B cell (primary cell): ENCODE data around the gene ITPR2. TPM values are rescaled to one million over a fixed set of nuclear protein-coding genes. Genes with fewer than 3 reads are reported as not detected.

ENCODE experiments used
- ATAC-seq: fragments of 200-7000 bp; cut with Tn5 transposase; one replicate; pipeline ENCODE4 v1.10.0; 2021; ENCODE audit warnings: low read depth, mild to moderate bottlenecking, moderate number of reproducible peaks, moderate library complexity
- CTCF ChIA-PET: fragments of 350-600 bp; sonication (Branson Sonifier 250); formaldehyde crosslinking; loops from one replicate; lab custom pipeline; 2021; ENCODE audit warnings: antibody characterized with exemption, inconsistent platforms; lab: Charles Lee
- POLR2A ChIA-PET: fragments of 350-600 bp; sonication (Branson Sonifier 250); formaldehyde crosslinking; loops from one replicate; lab custom pipeline; 2021; ENCODE audit warnings: antibody characterized with exemption; lab: Charles Lee
- DNase-seq: peaks from one replicate; pipeline ENCODE4 v3.0.0; 2013
- H2AFZ ChIP-seq: 2 replicates; pipeline ENCODE4 v1.6.1; 2012; ENCODE audit warnings: mild to moderate bottlenecking, low read depth, low read length; ENCODE audit not compliant: insufficient read depth, poor library complexity, severe bottlenecking
- H3K27ac ChIP-seq, 2 donors: 1 replicate in 1 of 2; 2 replicates in 1 of 2; pipeline ENCODE4 v1.5.1; 2012 to 2013; ENCODE audit warnings: low read length in 2 of 2, mild to moderate bottlenecking in 2 of 2, moderate library complexity in 1 of 2
- H3K27me3 ChIP-seq, 4 experiments: fragments of 200-600 bp in 1 of 4; sonication (generic) in 1 of 4; replicated peaks in 1 of 4; 1 replicate in 2 of 4; 2 replicates in 2 of 4; pipeline versions ENCODE4 v1.6.1 to v1.7.0; 2013 to 2016; ENCODE audit warnings: low read length in 3 of 4, mild to moderate bottlenecking in 2 of 4, mixed read lengths in 1 of 4, moderate library complexity in 1 of 4; ENCODE audit not compliant: insufficient read depth in 4 of 4, control insufficient read depth in 3 of 4; ENCODE audit errors: control extremely low read depth in 1 of 4
- H3K36me3 ChIP-seq, 2 experiments: replicated peaks in 1 of 2; 1 replicate in 1 of 2; 2 replicates in 1 of 2; pipeline versions ENCODE4 v1.6.1 to v1.7.1; 2013; ENCODE audit warnings: low read length in 1 of 2; ENCODE audit not compliant: insufficient read depth in 2 of 2, control insufficient read depth in 1 of 2; ENCODE audit errors: control extremely low read depth in 1 of 2, extremely low read depth in 1 of 2
- H3K4me1 ChIP-seq, 2 donors: fragments of 200-600 bp in 1 of 2; sonication (generic) in 1 of 2; 1 replicate in 1 of 2; 2 replicates in 1 of 2; pipeline versions ENCODE4 v1.5.1 to v1.6.1; 2013 to 2017; ENCODE audit warnings: low read length in 2 of 2; ENCODE audit not compliant: control insufficient read depth in 2 of 2, insufficient read depth in 2 of 2
- H3K4me2 ChIP-seq: replicated peaks from 2 replicates; pipeline ENCODE3; 2012; ENCODE audit warnings: mild to moderate bottlenecking, low read depth, low read length; ENCODE audit not compliant: poor library complexity, severe bottlenecking
- H3K4me3 ChIP-seq, 5 experiments: fragments of 200-600 bp in 1 of 5; sonication (generic) in 1 of 5; 1 replicate in 3 of 5; 2 replicates in 2 of 5; pipeline versions ENCODE4 v1.5.1 to v1.7.0; 2011 to 2016; ENCODE audit warnings: low read length in 4 of 5, mild to moderate bottlenecking in 4 of 5, low read depth in 2 of 5, control low read depth in 1 of 5, moderate library complexity in 1 of 5; ENCODE audit not compliant: insufficient read depth in 1 of 5; ENCODE audit errors: control extremely low read depth in 1 of 5, extremely low read depth in 1 of 5
- H3K79me2 ChIP-seq: fragments of 200-600 bp; sonication (generic); one replicate; pipeline ENCODE4 v1.6.0; 2016; ENCODE audit warnings: low read length; ENCODE audit not compliant: control insufficient read depth, insufficient read depth
- H3K9ac ChIP-seq: fragments of 200-600 bp; sonication (generic); 2 replicates; pipeline ENCODE4 v1.6.1; 2017; ENCODE audit warnings: mild to moderate bottlenecking, low read length, moderate library complexity
- H3K9me3 ChIP-seq, 3 donors: one replicate each; pipeline versions ENCODE4 v1.6.1 to v1.7.1; 2013; ENCODE audit warnings: low read length in 2 of 3; ENCODE audit not compliant: control insufficient read depth in 2 of 3, insufficient read depth in 1 of 3; ENCODE audit errors: control extremely low read depth in 1 of 3
- H4K20me1 ChIP-seq: 2 replicates; pipeline ENCODE4 v1.6.0; 2012; ENCODE audit warnings: mild to moderate bottlenecking, low read length; ENCODE audit not compliant: insufficient read depth, control insufficient read depth, poor library complexity, severe bottlenecking
- H3K27ac Mint-ChIP-seq: one replicate; pipeline ENCODE4 v1.8.0; 2021; ENCODE audit warnings: mixed read lengths
- H3K27me3 Mint-ChIP-seq: one replicate; pipeline ENCODE4 v1.8.0; 2021; ENCODE audit warnings: mixed read lengths
- H3K4me1 Mint-ChIP-seq: one replicate; pipeline ENCODE4 v1.8.0; 2021; ENCODE audit warnings: mixed read lengths
- H3K4me3 Mint-ChIP-seq: one replicate; pipeline ENCODE4 v1.8.0; 2021; ENCODE audit warnings: mixed read lengths
- H3K9me3 Mint-ChIP-seq: one replicate; pipeline ENCODE4 v1.8.0; 2022; ENCODE audit warnings: mixed read lengths; ENCODE audit not compliant: insufficient read depth
- EZH2 ChIP-seq: IDR thresholded peaks from 2 replicates; pipeline ENCODE4 v1.6.1; 2012; ENCODE audit warnings: borderline replicate concordance, low read depth, mild to moderate bottlenecking, moderate library complexity, low read length; ENCODE audit not compliant: insufficient read depth, poor library complexity, severe bottlenecking
- WGBS: methylation state at CpG from one replicate; pipeline ENCODE4 v1.1.5; 2013; ENCODE audit warnings: missing lambda C conversion rate; ENCODE audit not compliant: insufficient coverage; 5-methylcytosine and 5-hydroxymethylcytosine counted together
- intact Hi-C: fragments of 100-400 bp; cut with micrococcal nuclease; formaldehyde crosslinking; loops from one replicate; pipeline ENCODE4 v1.10.0; 2022
- polyA plus RNA-seq: library from polyadenylated mRNA; depleted of rRNA; stranded (reverse); fragments of >200 nt; gene quantifications from 2 replicates; pipeline ENCODE4 v1.2.3, GENCODE V29; 2012
- total RNA-seq, 2 donors: library from RNA; stranded (reverse); fragments of 120-200 nt in 1 of 2; gene quantifications; 1 replicate in 1 of 2; 2 replicates in 1 of 2; pipeline versions ENCODE4 v1.2.3 to v1.2.4, GENCODE V29; 2013 to 2022
- TF ChIP-seq, protein P1 (sequence below): fragments of 200-600 bp; IDR thresholded peaks from one replicate; pipeline ENCODE4 v1.8.0; 2022; ENCODE audit warnings: antibody characterized with exemption, mild to moderate bottlenecking

Gene ITPR2
- total and polyA plus RNA-seq, 2 donors (not counting 1 experiment from before 2014, with no cell fraction given): 4.3 to 113 TPM

DNA sequence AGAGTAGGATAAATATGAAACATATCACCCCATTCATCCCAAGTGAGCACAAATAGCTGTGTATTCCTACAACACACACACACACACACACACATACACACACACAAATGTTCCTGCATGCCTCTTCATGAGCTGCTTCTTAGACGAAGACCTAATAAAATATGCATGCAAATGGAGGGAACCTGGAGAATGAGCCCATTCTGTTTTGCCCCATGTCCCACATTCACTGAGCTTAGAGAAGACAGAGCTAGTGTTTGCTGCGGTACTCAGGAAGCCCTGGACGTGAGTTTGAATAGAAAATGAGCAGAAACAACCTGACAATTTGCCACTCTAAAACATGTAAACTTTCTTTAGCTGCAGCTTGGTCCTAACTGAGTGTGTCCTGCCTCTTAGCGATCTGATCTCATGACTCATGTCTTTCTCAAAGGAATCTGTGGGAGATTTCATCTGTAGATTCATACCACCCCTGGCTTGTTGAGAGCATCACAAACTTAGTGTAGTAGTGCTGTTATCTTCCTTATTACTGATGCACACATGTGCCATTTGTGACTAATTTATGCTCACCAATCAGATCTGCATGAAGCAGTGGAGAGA is 86.8 kb downstream of the ITPR2 start:
- H3K9me3 Mint-ChIP-seq: no peaks in the 10 kb centered on the region
- no peak overlapping the region for H3K9ac ChIP-seq

More for the DNA sequence above, 86.8 kb downstream of the ITPR2 start:
- intact Hi-C loops: loop anchor here (2.0 kb wide), 1 partner anchor 13 kb away; no protein-coding TSS in a partner anchor
- Histone ChIP-seq H2AFZ (no peak overlapping the region), H3K9me3 (no peaks in the 10 kb centered on the region), H4K20me1 (peaks cover 11% of the 10 kb centered on the region), H3K4me1 (peaks cover 9 to 14% of the 10 kb centered on the region in 2 donors), H3K27me3 (no peaks in the 10 kb centered on the region), H3K79me2 (peaks cover 57% of the 10 kb centered on the region), H3K4me2 (no peak overlapping the region), H3K4me3 (no peak overlapping the region), H3K27ac (no peak overlapping the region), H3K36me3 (no peaks in the 10 kb centered on the region)
- WGBS: 56% methylated on average over 3 of the region's 4 CpGs
- TF ChIP-seq EZH2: no peak
- TF ChIP-seq, protein P1, sequence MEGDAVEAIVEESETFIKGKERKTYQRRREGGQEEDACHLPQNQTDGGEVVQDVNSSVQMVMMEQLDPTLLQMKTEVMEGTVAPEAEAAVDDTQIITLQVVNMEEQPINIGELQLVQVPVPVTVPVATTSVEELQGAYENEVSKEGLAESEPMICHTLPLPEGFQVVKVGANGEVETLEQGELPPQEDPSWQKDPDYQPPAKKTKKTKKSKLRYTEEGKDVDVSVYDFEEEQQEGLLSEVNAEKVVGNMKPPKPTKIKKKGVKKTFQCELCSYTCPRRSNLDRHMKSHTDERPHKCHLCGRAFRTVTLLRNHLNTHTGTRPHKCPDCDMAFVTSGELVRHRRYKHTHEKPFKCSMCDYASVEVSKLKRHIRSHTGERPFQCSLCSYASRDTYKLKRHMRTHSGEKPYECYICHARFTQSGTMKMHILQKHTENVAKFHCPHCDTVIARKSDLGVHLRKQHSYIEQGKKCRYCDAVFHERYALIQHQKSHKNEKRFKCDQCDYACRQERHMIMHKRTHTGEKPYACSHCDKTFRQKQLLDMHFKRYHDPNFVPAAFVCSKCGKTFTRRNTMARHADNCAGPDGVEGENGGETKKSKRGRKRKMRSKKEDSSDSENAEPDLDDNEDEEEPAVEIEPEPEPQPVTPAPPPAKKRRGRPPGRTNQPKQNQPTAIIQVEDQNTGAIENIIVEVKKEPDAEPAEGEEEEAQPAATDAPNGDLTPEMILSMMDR: no peak
- ChIA-PET CTCF (interaction anchor here (0.6 kb wide), 1 partner anchor 91 kb away, joined by 3 read pairs; no protein-coding TSS in a partner anchor), POLR2A (interaction anchor here (0.5 kb wide), 1 partner anchor 1589 kb away, joined by 4 read pairs; no protein-coding TSS in a partner anchor)
- ATAC-seq (no peak), DNase-seq (no peak)
- Mint-ChIP-seq H3K27ac (no peak overlapping the region), H3K4me1 (peaks cover 55% of the 10 kb centered on the region), H3K4me3 (no peak overlapping the region), H3K27me3 (no peaks in the 10 kb centered on the region)
